Measurements from ENCODE around the gene FOXJ3.
A peak's percentile ranks its signal among the peaks of the same experiment; 100 is the strongest.

The FOXJ3 gene

DNA sequence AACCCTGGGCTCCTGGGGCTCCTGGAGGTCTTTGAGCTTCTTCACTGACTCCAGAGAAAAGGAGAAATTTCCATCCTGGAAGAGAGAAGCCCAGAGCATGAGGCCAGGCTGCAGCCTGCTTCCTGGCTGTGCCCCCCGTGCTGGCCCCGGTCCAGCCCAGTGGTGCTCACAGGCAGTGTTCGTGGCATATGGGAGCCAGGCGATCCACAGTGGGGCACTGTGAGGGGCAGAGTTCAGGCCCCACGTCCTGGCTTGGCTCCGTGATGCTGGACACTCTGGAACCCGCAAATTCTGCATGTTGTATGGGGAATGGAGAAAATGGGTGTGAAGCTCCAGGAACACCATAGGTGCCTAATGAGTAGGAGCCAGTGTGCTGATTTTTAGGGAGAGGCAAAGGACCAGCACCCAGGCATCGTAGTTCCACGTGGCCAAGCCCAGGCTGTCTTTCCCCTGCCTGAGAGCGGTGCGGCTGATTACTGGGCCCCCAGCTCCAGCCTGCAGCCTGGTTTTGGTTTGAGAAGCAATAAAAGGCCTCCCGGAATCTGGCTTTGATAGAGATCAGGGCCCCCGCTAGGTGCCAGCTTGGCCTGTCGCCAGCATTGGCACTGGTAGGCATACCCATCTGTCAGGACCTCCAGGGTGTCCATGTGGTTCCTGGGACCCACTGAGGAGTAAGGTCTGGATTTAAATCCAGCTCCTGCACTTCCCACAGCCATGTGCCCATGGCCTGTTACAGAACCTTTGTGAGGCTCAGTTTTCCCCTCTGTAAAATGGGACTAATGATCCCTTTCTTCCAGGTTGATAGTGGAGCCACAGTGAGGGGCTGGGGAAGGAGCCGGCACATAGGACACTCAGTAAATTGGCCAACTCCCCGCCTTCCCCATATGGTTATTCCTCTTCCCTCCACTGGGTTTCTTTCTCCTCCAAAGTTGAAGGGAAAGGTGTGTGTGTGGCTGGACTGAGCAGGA, 171.2 kb downstream of the FOXJ3 start:
- DNase-seq = no peak

DNA sequence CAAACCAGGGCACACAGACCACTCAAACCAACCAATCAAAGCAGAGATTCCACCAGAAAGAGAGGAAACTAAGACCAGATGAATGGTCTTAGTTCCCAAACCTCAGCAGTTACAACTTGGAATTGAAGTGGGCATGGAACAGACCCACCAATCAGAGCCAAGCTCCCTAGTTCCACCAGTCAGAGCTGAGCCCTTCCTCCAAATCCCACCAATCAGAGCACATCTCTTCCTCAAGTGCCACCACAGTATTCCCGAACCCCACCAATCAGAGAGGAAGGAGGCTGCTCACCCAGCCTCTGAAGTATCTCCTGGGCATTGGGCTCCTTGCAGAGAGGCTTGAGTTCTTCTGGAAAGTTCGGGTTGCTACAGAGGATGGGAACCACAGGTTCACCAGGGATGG, 171.9 kb downstream of the FOXJ3 start:
- no peak for DNase-seq

DNA sequence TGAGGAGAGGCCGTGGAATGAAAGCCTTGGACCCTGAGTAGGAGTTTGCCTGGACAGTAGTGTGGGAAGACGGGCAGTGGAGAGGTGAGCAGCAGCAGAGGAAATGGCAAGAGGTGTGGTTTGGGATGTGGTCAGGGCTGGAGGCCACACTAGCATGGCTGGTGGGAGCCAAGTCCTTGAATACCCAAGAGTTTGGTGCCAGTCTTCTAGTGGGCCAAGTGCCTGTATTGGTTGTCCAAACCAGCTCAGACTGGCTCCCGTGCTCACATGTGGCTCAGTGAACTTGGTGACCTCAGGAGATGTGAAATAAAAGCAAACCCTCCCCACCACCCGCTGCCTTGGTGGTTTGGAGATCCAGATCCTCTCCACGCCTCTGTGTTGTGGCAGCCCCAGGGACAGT, 172.9 kb downstream of the FOXJ3 start:
- DNase-seq = no peak

DNA sequence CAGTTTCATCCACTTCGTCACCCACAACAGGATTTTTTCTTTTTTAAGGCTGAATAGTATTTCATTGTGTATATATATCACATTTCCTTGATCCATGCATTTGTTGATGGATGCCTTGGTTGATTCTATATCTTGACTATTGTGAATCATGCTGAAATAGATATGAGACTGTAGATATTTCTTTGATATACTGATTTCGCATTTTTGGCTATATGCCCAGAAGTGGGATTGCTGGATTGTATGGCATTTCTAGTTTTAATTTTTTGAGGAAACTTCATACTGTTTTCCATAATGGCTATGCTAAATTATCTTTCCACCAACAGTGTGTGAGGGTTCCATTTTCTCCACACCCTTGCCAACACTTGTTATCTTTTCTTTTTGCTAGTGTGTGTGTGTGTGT, 176.8 kb downstream of the FOXJ3 start:
- no peak for DNase-seq

DNA sequence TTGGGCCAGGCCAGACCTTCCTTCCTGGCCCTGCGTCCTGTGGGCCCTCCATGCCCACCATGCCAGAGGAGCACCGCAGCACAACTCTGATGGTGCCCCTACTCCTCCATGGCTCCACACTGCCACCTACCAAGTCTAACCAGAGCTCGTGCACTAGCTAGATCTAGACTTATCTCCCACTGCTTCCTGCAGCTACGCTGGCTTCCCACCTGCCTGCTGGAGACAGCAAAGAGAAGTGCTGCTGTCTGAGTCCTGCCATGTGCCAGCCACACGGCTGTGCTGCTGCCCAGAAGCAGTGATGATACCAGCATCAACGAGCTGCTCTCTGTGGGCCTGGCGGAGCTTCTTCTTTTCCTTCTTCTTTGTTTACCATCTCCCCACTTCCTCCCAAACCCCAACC, 177.4 kb downstream of the FOXJ3 start:
- no peak for DNase-seq

DNA sequence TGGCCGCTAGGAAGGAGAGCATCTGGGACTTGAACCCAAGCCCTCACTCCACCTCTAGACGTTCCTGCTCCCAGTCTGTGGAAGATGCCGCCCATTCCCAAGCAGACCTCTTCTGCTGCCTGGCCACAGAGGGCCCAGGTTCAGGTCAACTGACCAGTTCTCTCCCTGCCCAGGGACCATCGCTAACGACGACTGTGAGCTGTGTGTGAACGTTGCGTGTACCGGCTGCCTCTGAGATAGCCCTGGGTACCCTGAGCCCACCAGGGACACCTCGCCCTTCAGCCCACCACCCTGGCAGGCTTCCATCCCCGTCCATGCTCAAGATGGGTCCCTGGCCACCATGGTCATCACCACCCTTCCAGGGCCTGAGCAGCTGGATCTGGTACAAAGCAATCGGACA, 179.7 kb downstream of the FOXJ3 start:
- no peak for DNase-seq

DNA sequence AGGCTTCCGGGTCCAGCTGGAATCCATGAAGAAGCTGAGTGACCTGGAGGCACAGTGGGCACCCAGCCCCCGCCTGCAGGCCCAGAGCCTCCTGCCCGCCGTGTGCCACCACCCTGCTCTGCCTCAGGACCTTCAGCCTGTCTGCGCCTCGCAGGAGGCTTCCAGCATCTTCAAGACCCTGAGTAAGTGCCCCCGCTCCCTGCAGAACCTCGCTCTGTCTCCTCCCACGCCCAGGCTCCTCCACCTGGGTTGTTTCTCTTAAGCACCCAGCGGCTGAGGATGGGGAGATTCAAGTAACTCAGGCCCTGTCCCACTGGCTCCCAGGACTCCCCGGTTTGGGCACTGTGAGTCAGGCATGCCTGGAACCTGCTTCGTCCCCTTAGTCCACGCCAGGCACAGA, 180.3 kb downstream of the FOXJ3 start:
- no peak for DNase-seq

DNA sequence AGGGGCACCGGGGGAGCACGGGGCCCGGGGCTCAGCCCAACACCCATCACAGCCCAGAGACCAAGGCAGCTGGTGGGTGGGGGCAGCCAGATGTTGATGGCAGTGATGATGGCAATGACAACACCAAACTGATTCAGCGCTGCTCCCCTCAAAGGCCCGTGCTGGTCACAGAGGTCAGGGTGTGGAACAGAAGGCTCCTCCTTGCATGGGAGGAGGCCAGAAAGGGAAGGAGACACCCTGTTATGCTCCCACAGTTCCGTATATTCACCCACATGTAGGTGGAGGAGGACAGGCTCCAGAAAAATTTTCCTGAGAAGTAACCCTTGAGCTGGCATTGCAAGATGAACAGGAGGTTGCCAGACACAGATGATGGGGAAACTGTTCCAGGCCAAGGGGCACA, 181.4 kb downstream of the FOXJ3 start:
- no peak for DNase-seq

DNA sequence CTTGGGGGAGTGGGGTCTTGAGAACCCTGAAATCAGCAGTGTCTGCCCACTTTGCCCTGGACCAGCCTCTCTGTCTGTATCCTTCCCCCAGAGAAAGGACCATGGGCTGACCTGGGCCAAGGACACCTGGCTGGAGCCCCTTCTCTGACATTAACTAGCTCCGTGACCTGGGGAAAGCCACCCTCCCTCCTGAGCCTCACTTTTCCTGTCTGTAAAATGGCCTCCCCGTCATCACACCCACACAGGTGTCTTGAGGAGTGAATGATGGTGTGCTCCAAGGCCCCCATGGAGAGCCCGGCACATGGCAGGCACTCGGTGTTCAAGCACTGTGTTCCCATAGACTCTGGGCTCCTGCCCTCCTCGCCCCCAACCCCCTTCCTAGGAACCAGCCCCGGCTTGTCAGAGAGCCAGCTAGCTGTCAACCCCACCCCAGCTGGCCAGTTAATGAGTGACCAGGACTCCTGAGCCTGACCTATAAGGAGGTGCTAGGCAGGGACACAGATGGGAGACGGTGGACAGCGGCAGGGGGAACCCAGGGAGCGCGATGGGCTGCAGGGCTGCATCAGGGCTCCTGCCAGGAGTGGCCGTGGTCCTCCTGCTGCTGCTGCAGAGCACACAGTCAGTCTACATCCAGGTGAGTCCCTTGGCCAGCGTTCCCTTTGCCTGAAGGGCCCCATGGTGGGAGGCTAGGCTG, 182.0 kb downstream of the FOXJ3 start, which contains the start of gene GUCA2B:
Gene GUCA2B, plus strand, starts transcription at position 504 of the 694 bp plus-strand sequence. Its CDS starts 41 bp downstream, at position 545.
- no peak for DNase-seq

DNA sequence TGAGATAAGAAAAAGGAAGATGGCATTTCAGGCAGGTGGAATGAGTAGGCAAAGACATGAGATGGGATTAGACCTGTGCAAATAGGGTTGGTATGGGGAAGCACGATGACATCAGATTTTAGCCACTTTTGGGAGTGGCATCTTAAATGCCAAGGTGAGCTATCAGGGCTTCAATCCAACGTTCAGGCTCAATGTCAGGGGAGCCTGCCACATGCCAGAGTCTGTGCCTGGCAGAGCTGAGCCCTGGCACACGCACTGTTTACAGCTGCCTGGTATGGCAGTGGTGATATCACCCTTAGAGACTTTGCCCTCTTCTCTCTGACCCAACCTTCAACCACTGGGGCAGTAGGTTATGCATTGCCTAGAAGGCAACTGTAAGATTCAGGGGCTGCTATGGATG, 182.9 kb downstream of the FOXJ3 start:
- DNase-seq = no peak

DNA sequence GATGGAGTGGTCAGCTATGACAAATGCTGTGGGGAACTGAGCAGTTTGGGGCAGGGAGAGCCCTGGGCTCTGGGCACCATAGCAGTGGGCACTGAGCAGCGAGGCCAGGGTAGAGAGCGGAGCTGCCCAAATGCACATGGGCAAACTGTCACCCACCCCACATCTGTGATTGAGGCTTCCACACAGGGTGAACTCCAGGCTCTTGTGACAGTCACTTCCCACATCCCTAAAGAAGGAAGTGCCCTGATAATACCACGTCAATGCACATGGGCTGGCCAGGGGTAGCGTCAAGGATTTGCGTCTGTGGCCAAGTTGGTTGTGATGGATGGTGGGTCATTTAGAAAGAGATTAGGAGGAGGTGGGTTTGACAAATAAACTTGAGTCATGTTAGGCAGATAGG, 184.4 kb downstream of the FOXJ3 start:
- DNase-seq = no peak

DNA sequence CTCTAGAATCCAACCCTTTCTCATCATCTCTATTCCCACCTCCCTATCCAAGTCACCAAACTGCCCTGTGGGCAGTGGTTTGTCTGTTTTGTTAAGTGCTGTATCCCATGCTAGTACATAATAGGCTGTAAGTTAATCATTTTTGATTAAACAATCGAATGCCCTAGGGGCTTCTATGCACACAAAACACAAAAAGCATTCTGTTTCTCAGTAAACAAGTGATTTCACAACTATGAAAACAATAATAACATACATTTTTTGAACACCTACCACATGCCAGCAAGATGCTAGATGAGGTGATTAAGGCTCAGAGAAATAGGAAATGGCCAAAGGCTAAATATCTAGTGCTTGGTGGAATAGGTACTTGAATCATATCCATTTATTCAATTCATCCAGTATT, 186.9 kb downstream of the FOXJ3 start:
- no peak for DNase-seq

DNA sequence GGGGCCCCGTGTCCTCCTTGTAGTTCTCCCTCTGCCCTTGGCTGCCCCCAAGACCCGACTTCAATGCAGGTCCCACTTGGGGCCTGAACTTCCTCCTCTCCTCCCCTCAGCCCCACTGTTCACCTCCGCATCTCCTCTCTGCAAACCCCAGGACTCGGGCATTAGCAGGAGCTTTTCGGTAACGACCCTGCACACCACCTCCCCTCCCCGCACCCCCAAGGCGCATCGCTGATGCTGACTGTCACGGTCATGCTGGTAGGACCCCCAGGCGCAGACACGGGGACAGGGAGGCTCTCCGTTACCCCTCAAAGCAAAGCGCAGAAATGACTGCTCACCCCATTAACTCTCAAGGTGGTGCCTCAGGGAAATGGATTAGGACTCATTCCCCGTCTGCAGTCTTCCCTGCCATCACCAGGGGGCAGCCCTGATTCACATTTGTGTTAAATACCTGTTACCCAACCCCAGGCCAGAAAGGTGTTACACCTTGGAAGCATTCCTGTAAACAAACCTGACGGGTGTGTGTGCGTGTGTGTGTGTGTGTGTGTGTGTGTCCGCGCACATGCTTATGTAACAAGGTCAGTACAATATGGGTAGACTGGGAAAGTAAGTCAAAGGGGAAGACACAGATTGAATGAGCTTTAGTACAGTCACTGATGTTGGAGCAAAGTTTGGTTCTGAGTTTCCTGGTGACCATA, 188.3 kb downstream of the FOXJ3 start:
- DNase-seq = peak; percentile 24 to 50 (median 34)

DNA sequence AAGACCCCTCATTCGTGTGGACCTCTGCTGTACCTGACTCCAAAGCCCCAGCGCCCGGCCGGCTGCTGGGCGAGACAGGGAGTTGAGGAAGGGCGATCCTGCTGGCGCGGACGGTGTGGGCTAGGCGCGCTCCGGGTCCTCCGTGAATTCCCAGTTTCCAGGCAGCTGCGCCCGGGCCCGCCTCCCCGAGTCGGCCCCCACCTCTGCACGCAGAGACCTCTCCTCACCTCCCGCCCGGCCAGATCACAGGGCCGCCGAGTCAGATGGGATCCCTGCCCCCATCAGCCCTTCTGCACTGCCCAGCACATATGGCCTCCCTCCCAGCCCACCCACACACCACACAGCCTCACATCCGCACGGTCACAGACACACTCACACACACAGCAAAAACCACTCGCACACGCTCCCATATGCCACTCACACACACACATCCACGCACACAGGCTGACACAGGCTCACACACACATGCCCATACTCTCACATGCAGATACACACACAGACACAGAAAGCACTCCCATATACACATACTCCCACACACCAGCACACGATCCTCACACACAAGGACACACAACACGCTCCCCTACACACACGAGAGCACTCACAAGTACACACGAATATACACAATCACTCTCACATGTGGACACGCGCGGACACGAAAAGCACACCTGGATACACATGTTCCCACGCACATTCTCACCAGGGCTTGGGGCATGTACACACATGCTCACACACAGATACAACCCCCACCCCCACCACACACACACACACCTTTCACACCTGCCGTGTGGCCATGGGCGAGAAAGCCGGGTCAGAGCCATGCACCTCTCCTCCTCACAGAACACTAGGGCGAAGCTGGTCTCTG, 189.0 kb downstream of the FOXJ3 start:
- no peak for DNase-seq

DNA sequence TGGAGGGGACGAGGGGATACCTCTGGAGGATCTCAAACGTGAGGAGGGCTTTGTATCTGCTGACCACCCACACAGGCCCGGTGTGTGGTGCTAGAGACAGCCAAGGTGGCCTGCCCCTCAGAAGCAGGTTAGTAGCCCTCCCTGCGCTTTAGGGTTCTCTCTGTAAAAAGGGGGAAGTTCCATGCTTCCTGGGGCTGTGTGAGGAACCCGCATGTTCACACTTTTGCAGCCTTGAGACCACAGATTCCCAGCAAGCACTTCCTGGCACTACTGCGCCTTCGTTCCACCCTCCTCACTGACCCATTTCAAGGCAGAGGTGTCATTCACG, 189.7 kb downstream of the FOXJ3 start:
- DNase-seq = no peak

DNA sequence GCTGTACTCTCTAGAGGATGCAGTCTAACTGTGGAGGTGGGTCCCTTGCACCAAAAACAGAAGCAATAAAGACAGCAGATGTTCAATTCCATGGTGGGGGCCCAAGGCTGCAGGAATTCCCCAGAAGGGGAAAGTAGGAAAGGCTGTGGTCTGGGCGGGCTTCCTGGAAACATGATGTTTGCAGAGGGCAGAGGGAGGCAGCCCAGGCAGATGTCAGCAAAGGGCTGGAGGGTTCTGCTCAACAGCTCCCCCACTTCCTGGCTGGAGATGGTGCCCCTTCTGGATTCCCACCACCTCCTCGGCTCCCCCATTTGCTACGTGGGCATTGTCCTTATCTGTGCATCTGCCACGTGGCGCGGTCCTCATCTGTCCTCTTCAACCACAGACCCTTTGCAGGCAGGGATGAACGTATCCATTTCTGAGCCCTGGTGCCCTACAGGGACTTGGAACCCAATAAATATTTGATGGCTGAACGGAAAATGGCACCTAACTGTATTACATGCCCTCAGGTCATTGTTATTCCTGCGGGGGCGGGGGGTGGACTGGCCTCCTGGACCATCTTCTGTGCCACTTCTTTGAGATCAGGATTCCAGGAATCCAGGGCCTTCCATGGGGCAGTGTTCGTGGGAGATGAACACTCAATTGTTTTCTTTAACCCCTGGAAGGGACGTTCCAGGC, 190.2 kb downstream of the FOXJ3 start:
- DNase-seq = no peak

DNA sequence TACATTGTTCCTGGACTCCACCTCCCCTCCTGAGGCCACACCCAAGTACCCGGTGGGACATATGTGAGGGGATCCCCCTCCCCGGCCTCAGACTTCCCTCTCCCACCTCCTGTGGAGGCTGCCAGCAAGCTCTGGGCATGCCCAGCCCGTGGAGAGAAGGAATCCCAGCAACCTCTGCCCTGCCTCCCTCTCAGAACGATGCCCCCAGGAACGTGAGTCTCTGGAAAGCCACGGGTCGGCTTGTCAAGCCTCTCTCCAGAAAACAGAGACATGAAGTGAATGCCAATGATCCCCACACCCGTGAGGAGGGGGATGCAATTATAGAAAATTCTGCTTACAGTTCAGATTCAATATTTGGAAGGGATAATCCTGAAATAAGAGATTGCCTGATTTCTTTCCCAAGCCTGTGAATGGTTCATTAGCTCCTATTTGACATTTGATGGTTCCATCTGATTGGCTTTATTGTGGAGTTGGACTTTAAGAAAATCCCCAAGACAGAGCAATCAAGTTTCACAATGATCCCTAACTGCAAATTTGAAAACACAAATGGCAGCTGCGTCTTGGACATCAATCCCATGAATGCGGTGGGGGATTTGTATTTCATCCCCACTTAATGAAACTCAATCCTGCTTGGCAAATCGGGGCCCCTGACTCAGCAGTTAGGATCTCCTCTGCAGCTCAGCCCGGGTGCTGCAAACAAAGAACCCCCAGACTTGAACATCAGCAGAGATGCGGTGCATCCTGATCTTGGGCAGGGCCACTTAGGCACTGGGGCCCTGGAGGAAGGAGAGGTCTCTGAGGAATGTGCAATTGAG, 190.9 kb downstream of the FOXJ3 start:
- no peak for DNase-seq

DNA sequence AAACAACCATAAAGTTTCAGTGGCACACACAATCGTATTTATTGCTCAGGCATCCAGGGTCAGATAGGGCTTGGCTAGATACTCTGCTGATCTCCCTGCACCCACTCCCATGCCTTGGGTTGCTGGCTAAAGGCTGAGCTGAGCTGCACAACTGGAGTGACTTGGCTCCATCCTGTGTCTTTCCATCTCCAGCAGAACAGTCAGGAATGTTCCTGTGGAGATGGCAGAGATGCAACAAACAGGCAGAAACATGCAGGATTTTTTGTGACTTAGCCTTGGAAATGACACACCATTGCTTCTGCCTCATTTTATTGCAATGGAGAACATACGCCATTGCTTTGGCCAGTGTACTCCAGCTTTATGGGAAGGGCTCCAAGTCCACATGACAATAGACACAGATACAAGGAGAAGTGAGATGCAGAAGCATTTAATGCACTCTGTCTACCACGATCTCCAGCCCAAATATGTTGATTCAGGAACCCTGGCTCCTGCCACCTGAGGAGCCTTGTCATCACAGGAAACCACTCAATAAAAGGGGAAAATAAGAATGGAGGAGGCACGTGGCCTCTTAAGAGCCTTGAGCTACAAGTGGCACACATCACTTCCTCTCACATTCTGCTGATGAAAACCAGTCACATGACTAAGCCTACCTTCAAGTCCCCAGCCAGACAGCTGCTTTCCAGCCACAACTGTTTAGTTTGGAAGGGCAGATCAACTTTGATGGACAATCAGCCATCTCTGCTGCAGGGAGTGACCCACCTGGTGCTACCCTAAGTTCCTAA, 191.9 kb downstream of the FOXJ3 start:
- DNase-seq = no peak

DNA sequence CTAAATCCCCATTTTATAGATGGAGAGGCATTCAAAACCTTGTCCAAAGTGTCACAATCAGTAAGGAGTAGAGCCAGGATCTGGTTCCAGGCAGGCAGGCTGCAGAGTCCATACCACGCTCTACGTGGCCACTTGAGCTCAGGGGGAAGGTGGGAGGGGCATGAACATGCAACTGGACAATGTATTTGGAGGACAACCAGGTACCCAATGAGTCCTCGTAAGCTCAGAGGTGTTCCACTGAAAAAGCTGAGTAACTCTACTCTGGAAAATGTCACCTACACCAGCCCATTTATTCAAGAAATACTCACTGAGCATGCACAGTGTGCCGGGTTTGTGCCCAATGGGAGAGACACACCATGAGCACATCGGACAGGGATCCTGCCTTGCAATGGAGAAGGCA, 193.1 kb downstream of the FOXJ3 start:
- DNase-seq = no peak

DNA sequence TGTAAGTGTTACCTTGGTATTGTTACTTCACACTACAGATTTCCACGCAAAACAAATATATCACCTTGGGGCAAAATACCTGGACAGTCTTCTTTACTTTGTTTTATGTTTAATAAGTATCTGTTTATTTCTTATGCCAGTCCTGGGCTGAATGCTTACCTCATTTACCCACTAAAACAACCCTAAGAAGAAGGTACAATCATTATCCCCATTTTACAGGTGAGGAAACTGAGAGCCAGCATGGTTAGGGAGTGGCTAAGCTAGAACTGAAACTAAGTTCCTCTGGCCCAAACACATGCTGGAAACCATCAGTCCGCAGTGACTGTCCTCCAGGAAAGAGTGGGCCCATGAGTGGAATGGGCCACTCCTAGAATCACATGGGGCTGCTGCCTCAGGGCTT, 194.8 kb downstream of the FOXJ3 start:
- no peak for DNase-seq

Data from activated naive CD4-positive, alpha-beta T cell (primary cell).